Vagina (tissue), 2 donors: ENCODE data around the gene KMT2C.
"Not testable (repeated sequence)": the region's sequence is repeated elsewhere in the genome, so short reads cannot be mapped to it uniquely, and the experiment has no call there.

Source experiments
- POLR2A ChIP-seq, 2 donors: fragments of 450-650 bp; IDR thresholded peaks; one replicate each; pipeline ENCODE4 v1.6.1; 2017; ENCODE audit warnings: antibody characterized with exemption in 2 of 2, mild to moderate bottlenecking in 2 of 2, moderate library complexity in 2 of 2
- POLR2AphosphoS5 ChIP-seq, 2 donors: sonication (generic); formaldehyde crosslinking; IDR thresholded peaks; one replicate each; pipeline ENCODE4 v1.9.0; 2017; ENCODE audit warnings: antibody characterized with exemption in 2 of 2, mild to moderate bottlenecking in 2 of 2, low read depth in 1 of 2; ENCODE audit not compliant: insufficient read depth in 1 of 2
- TF ChIP-seq, protein P1 (sequence below), 3 experiments: fragments of 450-650 bp in 2 of 3; fragments of 200-600 bp in 1 of 3; sonication (generic) in 1 of 3; IDR thresholded peaks; one replicate each; pipeline ENCODE4 v1.5.1; 2017 to 2019; ENCODE audit warnings: antibody characterized with exemption in 3 of 3, mild to moderate bottlenecking in 2 of 3, moderate library complexity in 2 of 3

DNA sequence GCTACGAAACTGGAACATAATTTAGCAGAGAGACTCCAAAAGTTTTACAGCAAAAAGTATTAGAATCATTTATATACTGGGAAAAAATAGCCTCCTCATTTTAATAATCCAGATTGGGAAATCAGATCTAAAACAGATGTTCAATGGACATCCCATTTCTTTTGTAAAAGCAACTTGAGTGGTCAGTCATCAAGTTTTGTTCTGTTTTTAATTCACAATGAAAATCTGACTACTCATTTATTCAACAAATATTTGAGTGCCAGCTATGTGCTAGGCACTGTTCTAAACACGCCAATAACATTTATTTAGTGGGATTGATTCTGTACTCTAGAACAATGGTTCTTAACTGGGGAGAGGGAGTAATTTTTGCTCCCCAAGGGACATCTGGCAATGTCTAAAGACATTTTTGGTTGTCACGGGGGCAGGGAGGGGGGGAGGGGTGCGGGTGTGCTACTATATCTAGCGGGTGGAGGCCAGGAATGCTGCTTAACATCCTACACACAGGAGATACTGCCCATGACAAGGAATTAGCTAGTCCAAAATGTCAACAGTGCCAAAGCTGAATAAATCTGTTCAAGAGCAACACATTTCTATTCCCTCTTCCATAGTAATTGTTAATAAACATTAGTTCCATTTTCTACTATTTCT, 54.7 kb downstream of the KMT2C start:
- TF ChIP-seq, protein P1, sequence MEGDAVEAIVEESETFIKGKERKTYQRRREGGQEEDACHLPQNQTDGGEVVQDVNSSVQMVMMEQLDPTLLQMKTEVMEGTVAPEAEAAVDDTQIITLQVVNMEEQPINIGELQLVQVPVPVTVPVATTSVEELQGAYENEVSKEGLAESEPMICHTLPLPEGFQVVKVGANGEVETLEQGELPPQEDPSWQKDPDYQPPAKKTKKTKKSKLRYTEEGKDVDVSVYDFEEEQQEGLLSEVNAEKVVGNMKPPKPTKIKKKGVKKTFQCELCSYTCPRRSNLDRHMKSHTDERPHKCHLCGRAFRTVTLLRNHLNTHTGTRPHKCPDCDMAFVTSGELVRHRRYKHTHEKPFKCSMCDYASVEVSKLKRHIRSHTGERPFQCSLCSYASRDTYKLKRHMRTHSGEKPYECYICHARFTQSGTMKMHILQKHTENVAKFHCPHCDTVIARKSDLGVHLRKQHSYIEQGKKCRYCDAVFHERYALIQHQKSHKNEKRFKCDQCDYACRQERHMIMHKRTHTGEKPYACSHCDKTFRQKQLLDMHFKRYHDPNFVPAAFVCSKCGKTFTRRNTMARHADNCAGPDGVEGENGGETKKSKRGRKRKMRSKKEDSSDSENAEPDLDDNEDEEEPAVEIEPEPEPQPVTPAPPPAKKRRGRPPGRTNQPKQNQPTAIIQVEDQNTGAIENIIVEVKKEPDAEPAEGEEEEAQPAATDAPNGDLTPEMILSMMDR (IDR thresholded peaks at IDR 0.05), result not testable (repeated sequence)
- TF ChIP-seq POLR2AphosphoS5 (IDR thresholded peaks at IDR 0.05; ENCODE audit: insufficient read depth in 1 of 2, low read depth in 1 of 2); POLR2A (IDR thresholded peaks at IDR 0.05): not testable (repeated sequence)
